H1 (cell line): ENCODE measurements around the gene CES3. TPM values are rescaled to one million over a fixed set of nuclear protein-coding genes. Genes with fewer than 3 reads are reported as not detected.

Source experiments
- CTCF ChIA-PET: fragments of 300-600 bp; sonication (Branson Sonifier 250); formaldehyde crosslinking; loops from one replicate; lab custom pipeline; 2021; ENCODE audit not compliant: partially characterized antibody; lab: Charles Lee
- POLR2A ChIA-PET: fragments of 300-600 bp; sonication (Branson Sonifier 250); formaldehyde crosslinking; loops from one replicate; lab custom pipeline; 2021; ENCODE audit warnings: inconsistent platforms; ENCODE audit not compliant: partially characterized antibody; lab: Charles Lee
- DNase-seq, 2 experiments: peaks; one replicate each; pipeline versions ENCODE4 v3.0.0 to v3.0.0-alpha.2; 2010 to 2022; ENCODE audit warnings: low spot score in 2 of 2, low read depth in 1 of 2, mixed read lengths in 1 of 2
- FAIRE-seq: peaks from 2 replicates; lab custom pipeline; 2011; peaks lifted over from hg19 to GRCh38; lab: Jason Lieb, UNC
- H2AFZ ChIP-seq: 2 replicates; pipeline ENCODE4 v1.8.1; 2012; ENCODE audit warnings: low read length, inconsistent platforms
- H2AK5ac ChIP-seq: 2 replicates; pipeline ENCODE4 v1.6.1; 2013; ENCODE audit warnings: low read depth, low read length
- H2BK120ac ChIP-seq: replicated peaks from 2 replicates; pipeline ENCODE3; 2013; ENCODE audit warnings: low read depth, low read length, inconsistent platforms
- H2BK12ac ChIP-seq: 2 replicates; pipeline ENCODE4 v1.6.1; 2013; ENCODE audit warnings: low read depth, low read length
- H2BK15ac ChIP-seq: 2 replicates; pipeline ENCODE4 v1.6.1; 2013; ENCODE audit warnings: low read length
- H2BK20ac ChIP-seq: 2 replicates; pipeline ENCODE4 v1.6.1; 2013; ENCODE audit warnings: low read length
- H2BK5ac ChIP-seq: 2 replicates; pipeline ENCODE4 v1.6.1; 2013; ENCODE audit warnings: low read depth, low read length
- H3K14ac ChIP-seq: 2 replicates; pipeline ENCODE4 v1.6.1; 2013; ENCODE audit warnings: inconsistent platforms; ENCODE audit not compliant: insufficient read length
- H3K18ac ChIP-seq: 2 replicates; pipeline ENCODE4 v1.6.1; 2013; ENCODE audit warnings: low read length; ENCODE audit errors: extremely low read depth
- H3K23ac ChIP-seq: 2 replicates; pipeline ENCODE4 v1.6.1; 2013; ENCODE audit warnings: inconsistent platforms; ENCODE audit not compliant: insufficient read length
- H3K23me2 ChIP-seq: 2 replicates; pipeline ENCODE4 v1.6.1; 2013; ENCODE audit warnings: low read depth, low read length
- H3K27ac ChIP-seq: 2 replicates; pipeline ENCODE4 v1.6.1; 2011; ENCODE audit warnings: low read depth, low read length, inconsistent platforms
- H3K27me3 ChIP-seq, 4 experiments: replicated peaks in 1 of 4; 1 replicate in 1 of 4; 2 replicates in 3 of 4; pipeline versions ENCODE4 v1.6.1 to v1.8.1; 2011 to 2013; ENCODE audit warnings: low read length in 3 of 4, mild to moderate bottlenecking in 3 of 4, inconsistent platforms in 2 of 4, mixed read lengths in 2 of 4, moderate library complexity in 1 of 4; ENCODE audit not compliant: control insufficient read depth in 3 of 4, insufficient read depth in 3 of 4; ENCODE audit errors: extremely low read depth in 1 of 4
- H3K36me3 ChIP-seq, 4 experiments: 2 replicates each; pipeline versions ENCODE4 v1.6.1 to v1.8.1; 2011 to 2013; ENCODE audit warnings: mild to moderate bottlenecking in 4 of 4, low read length in 3 of 4, moderate library complexity in 2 of 4, control low read depth in 1 of 4, inconsistent platforms in 1 of 4; ENCODE audit not compliant: insufficient read depth in 4 of 4, control insufficient read depth in 2 of 4
- H3K4ac ChIP-seq: replicated peaks from 2 replicates; pipeline ENCODE3; 2013; ENCODE audit warnings: low read length, low read depth, mixed read lengths, inconsistent platforms; ENCODE audit not compliant: insufficient read length
- H3K4me1 ChIP-seq, 4 experiments: replicated peaks in 1 of 4; 1 replicate in 1 of 4; 2 replicates in 3 of 4; pipeline versions ENCODE4 v1.6.1 to v1.8.1; 2011 to 2013; ENCODE audit warnings: low read length in 3 of 4, inconsistent platforms in 2 of 4, mixed read lengths in 1 of 4; ENCODE audit not compliant: insufficient read depth in 4 of 4, control insufficient read depth in 3 of 4
- H3K4me2 ChIP-seq, 2 experiments: 2 replicates each; pipeline versions ENCODE4 v1.6.1 to v1.8.1; 2011 to 2013; ENCODE audit warnings: low read depth in 2 of 2, low read length in 2 of 2, control low read depth in 1 of 2, inconsistent platforms in 1 of 2, mild to moderate bottlenecking in 1 of 2; ENCODE audit not compliant: insufficient read depth in 1 of 2
- H3K4me3 ChIP-seq, 4 experiments: fragments of 200-600, 300-600 bp in 1 of 4; sonication (generic), shearing (Covaris generic), sonication (Bioruptor Twin) in 1 of 4; 2 replicates each; pipeline versions ENCODE4 v1.5.1 to v1.8.1; 2011 to 2016; ENCODE audit warnings: low read length in 4 of 4, low read depth in 3 of 4, control low read depth in 2 of 4, inconsistent platforms in 2 of 4, mild to moderate bottlenecking in 2 of 4, mixed read lengths in 1 of 4, moderate library complexity in 1 of 4; ENCODE audit not compliant: insufficient read depth in 2 of 4; ENCODE audit errors: extremely low read depth in 1 of 4
- H3K56ac ChIP-seq: replicated peaks from 2 replicates; pipeline ENCODE3; 2013; ENCODE audit warnings: low read depth, mild to moderate bottlenecking, mixed read lengths, low read length, inconsistent platforms; ENCODE audit not compliant: insufficient read length
- H3K79me1 ChIP-seq: 2 replicates; pipeline ENCODE4 v1.6.1; 2013; ENCODE audit warnings: low read depth, low read length, control low read depth
- H3K79me2 ChIP-seq, 2 experiments: 2 replicates each; pipeline versions ENCODE4 v1.6.1 to v1.8.1; 2012 to 2013; ENCODE audit warnings: low read length in 2 of 2, mild to moderate bottlenecking in 2 of 2, inconsistent platforms in 1 of 2; ENCODE audit not compliant: insufficient read depth in 2 of 2, control insufficient read depth in 1 of 2
- H3K9ac ChIP-seq, 4 experiments: replicated peaks in 1 of 4; 1 replicate in 1 of 4; 2 replicates in 3 of 4; pipeline versions ENCODE4 v1.6.1 to v1.8.1; 2011 to 2013; ENCODE audit warnings: low read depth in 3 of 4, low read length in 3 of 4, control low read depth in 2 of 4, mild to moderate bottlenecking in 2 of 4, moderate library complexity in 2 of 4, inconsistent platforms in 1 of 4; ENCODE audit errors: extremely low read depth in 1 of 4
- H3K9me3 ChIP-seq, 2 experiments: 2 replicates each; pipeline versions ENCODE4 v1.6.1 to v1.8.1; 2012 to 2013; ENCODE audit warnings: mild to moderate bottlenecking in 2 of 2, moderate library complexity in 2 of 2, control low read depth in 1 of 2, inconsistent platforms in 1 of 2, low read depth in 1 of 2, low read length in 1 of 2, mixed read lengths in 1 of 2; ENCODE audit not compliant: insufficient read depth in 2 of 2
- H4K20me1 ChIP-seq, 2 experiments: replicated peaks in 1 of 2; 2 replicates each; pipeline versions ENCODE3 to v1.8.1; 2011 to 2013; ENCODE audit warnings: inconsistent platforms in 2 of 2, low read length in 2 of 2, mild to moderate bottlenecking in 1 of 2; ENCODE audit not compliant: insufficient read depth in 2 of 2, control insufficient read depth in 1 of 2
- H4K5ac ChIP-seq: 2 replicates; pipeline ENCODE4 v1.6.1; 2013; ENCODE audit warnings: low read length, low read depth, mixed read lengths, inconsistent platforms; ENCODE audit not compliant: insufficient read length
- H4K8ac ChIP-seq: 2 replicates; pipeline ENCODE4 v1.8.0; 2013; ENCODE audit warnings: mild to moderate bottlenecking, moderate library complexity, low read length, inconsistent platforms; ENCODE audit not compliant: insufficient read depth; ENCODE audit errors: extremely low read depth
- H4K91ac ChIP-seq: replicated peaks from 2 replicates; pipeline ENCODE3; 2013; ENCODE audit warnings: low read length, mixed read lengths, inconsistent platforms; ENCODE audit not compliant: insufficient read length
- CHD2 ChIP-seq: IDR thresholded peaks from 2 replicates; pipeline ENCODE4 v1.6.1; 2012; ENCODE audit warnings: low read length, improper control_type of control experiment
- HDAC2 ChIP-seq, 2 experiments: fragments of 300-600 bp in 1 of 2; sonication (generic) in 1 of 2; IDR thresholded peaks; 2 replicates each; pipeline ENCODE4 v1.6.1; 2011 to 2012; ENCODE audit warnings: low read depth in 2 of 2, low read length in 2 of 2, mild to moderate bottlenecking in 2 of 2, moderate library complexity in 2 of 2, borderline replicate concordance in 1 of 2, inconsistent platforms in 1 of 2
- KDM4A ChIP-seq: IDR thresholded peaks from one replicate; pipeline ENCODE4 v1.7.1; 2012; ENCODE audit warnings: low read depth, mild to moderate bottlenecking, moderate library complexity, low read length, inconsistent platforms; ENCODE audit not compliant: severe bottlenecking
- NANOG ChIP-seq: IDR thresholded peaks from 2 replicates; pipeline ENCODE4 v1.6.1; 2011; ENCODE audit warnings: low read length, low read depth, mild to moderate bottlenecking, inconsistent platforms; ENCODE audit not compliant: insufficient read depth, poor library complexity, severe bottlenecking
- SRF ChIP-seq: IDR thresholded peaks from 2 replicates; pipeline ENCODE4 v1.6.1; 2011; ENCODE audit warnings: mild to moderate bottlenecking, low read depth, low read length, moderate library complexity
- TCF12 ChIP-seq: IDR thresholded peaks from 2 replicates; pipeline ENCODE4 v1.6.1; 2011; ENCODE audit warnings: low read depth, mild to moderate bottlenecking, low read length
- WGBS, 2 experiments: shearing (Covaris generic) in 1 of 2; methylation state at CpG; one replicate each; pipeline versions ENCODE4 v1.1.6 to v1.1.7; 2013 to 2015; ENCODE audit warnings: low lambda C conversion rate in 2 of 2, mixed read lengths in 2 of 2, inconsistent platforms in 1 of 2, low coverage in 1 of 2, missing lambda C conversion rate in 1 of 2; ENCODE audit not compliant: insufficient replicate concordance in 2 of 2, insufficient coverage in 1 of 2, insufficient read length in 1 of 2; ENCODE audit errors: extremely low coverage in 1 of 2, missing lambda C conversion rate in 1 of 2; 5-methylcytosine and 5-hydroxymethylcytosine counted together
- polyA plus RNA-seq, 7 experiments: library from polyadenylated mRNA; depleted of rRNA in 3 of 7; stranded (reverse) in 5 of 7; unstranded in 2 of 7; fragments of >200 nt in 5 of 7; fragments of 200-250 nt in 2 of 7; gene quantifications; 1 replicate in 5 of 7; 2 replicates in 1 of 7; 4 replicates in 1 of 7; pipeline versions ENCODE4 v1.2.1 to v1.2.3, GENCODE V29; 2011 to 2013; ENCODE audit warnings: missing spikeins in 2 of 7, mixed read lengths in 2 of 7
- total RNA-seq: library from RNA; stranded (reverse); fragmentation: NEBNext Ultra II Directional; extraction: Animal tissue kit (Norgen Biotek cat#: 25700); gene quantifications from 2 replicates; pipeline ENCODE4 v1.2.1, GENCODE V29; 2021
- TF ChIP-seq, protein P1 (sequence below): IDR thresholded peaks from 2 replicates; pipeline ENCODE4 v1.6.1; 2011; ENCODE audit warnings: low read depth, mild to moderate bottlenecking, low read length; ENCODE audit not compliant: insufficient read depth

CES3 gene
- total and polyA plus RNA-seq, 2 of the 8 experiments (the other 6 are each of a cell fraction or from before 2014, with no cell fraction given), result 1.6 to 2.2 TPM

DNA sequence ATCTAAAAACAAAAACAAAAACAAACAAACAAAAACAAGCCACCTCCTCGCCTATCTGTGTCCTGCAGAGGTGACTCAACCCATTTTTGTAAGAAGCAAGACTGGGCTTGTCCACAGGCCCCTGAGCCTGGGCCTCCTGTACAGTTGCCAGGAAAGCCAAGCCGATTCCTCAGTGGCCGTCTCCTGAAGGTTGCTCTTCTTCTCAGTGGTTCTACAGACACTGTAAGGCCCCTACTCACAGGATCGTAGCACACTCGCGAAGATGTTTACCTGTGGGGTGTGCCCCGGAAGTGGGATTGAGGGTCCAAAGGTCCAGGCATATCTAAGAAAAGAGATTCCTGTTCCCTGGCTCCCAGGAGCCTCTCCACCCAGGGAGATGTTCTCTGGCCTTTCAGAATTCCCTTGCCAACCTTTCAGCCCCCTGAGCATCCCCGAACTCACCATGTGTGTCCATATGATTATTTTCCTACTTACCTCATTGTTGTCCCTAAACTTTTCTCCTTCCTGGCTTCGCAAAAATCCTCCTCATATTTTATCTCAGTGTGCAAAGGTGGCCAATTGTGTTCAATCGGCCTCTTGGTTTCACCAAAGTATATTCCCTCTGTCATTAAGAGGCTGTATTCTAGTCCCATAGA, 7.5 kb upstream of the CES3 start:
- no peak overlapping the region for H3K14ac ChIP-seq
- H3K23ac ChIP-seq, result no peak overlapping the region
- H3K4ac ChIP-seq, result no peak overlapping the region
- FAIRE-seq (no peak), DNase-seq (no peak)
- no peak overlapping the region for H2AFZ ChIP-seq
- H3K4me2 ChIP-seq, result no peak overlapping the region
- H3K79me1 ChIP-seq, result no peaks in the 10 kb centered on the region
- H2AK5ac ChIP-seq, result no peak overlapping the region
- no peaks in the 10 kb centered on the region for H3K36me3 ChIP-seq
- no peak overlapping the region for H2BK20ac ChIP-seq
- no peak overlapping the region for H4K91ac ChIP-seq
- no peak overlapping the region for H3K9ac ChIP-seq
- H4K5ac ChIP-seq, result no peak overlapping the region
- H2BK15ac ChIP-seq, result no peak overlapping the region
- no peak overlapping the region for H2BK12ac ChIP-seq
- H3K23me2 ChIP-seq, result no peaks in the 10 kb centered on the region; the same call in 1 of the 2 replicates
- H4K20me1 ChIP-seq, result no peaks in the 10 kb centered on the region
- no peak overlapping the region for H3K56ac ChIP-seq
- CTCF ChIA-PET, result interaction anchor here (0.6 to 3.4 kb wide), 39 partner anchors 8 to 316 kb away, joined by 3 to 18 read pairs (median 4); partner anchors contain the start of genes B3GNT9, CES3, ELMO3 and EXOC3L1
- H3K27ac ChIP-seq, result no peak overlapping the region
- no peak overlapping the region for H2BK120ac ChIP-seq
- H2BK5ac ChIP-seq, result no peak overlapping the region
- no peak overlapping the region for H3K18ac ChIP-seq
- H3K4me1 ChIP-seq, result no peaks in the 10 kb centered on the region
- H3K9me3 ChIP-seq, result no peaks in the 10 kb centered on the region
- no peak overlapping the region for H3K4me3 ChIP-seq
- H3K79me2 ChIP-seq, result no peaks in the 10 kb centered on the region
- POLR2A ChIA-PET, result no interaction called here
- peaks cover 4 to 20% (median 19%) of the 10 kb centered on the region in 4 experiments for H3K27me3 ChIP-seq
- WGBS, 2 experiments, result 85% methylated on average over 10 of the region's 10 CpGs; no CpG with 5 or more reads in 1 of the 2 experiments
- H4K8ac ChIP-seq, result no peak overlapping the region
- TF ChIP-seq, protein P1, sequence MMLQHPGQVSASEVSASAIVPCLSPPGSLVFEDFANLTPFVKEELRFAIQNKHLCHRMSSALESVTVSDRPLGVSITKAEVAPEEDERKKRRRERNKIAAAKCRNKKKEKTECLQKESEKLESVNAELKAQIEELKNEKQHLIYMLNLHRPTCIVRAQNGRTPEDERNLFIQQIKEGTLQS, result no peak
- TF ChIP-seq HDAC2 (IDR thresholded peaks at IDR 0.05; ENCODE audit: borderline replicate concordance in 1 of 2, low read depth in 2 of 2, low read length in 2 of 2) (no peak), CHD2 (no peak), SRF (no peak), KDM4A (no peak), TCF12 (no peak), NANOG (no peak)
